ENCODE data around the gene RASL10A. TPM values are rescaled to one million over a fixed set of nuclear protein-coding genes. Genes with fewer than 3 reads are reported as not detected.

RASL10A gene
- total RNA-seq: not detected in 2 replicates

DNA sequence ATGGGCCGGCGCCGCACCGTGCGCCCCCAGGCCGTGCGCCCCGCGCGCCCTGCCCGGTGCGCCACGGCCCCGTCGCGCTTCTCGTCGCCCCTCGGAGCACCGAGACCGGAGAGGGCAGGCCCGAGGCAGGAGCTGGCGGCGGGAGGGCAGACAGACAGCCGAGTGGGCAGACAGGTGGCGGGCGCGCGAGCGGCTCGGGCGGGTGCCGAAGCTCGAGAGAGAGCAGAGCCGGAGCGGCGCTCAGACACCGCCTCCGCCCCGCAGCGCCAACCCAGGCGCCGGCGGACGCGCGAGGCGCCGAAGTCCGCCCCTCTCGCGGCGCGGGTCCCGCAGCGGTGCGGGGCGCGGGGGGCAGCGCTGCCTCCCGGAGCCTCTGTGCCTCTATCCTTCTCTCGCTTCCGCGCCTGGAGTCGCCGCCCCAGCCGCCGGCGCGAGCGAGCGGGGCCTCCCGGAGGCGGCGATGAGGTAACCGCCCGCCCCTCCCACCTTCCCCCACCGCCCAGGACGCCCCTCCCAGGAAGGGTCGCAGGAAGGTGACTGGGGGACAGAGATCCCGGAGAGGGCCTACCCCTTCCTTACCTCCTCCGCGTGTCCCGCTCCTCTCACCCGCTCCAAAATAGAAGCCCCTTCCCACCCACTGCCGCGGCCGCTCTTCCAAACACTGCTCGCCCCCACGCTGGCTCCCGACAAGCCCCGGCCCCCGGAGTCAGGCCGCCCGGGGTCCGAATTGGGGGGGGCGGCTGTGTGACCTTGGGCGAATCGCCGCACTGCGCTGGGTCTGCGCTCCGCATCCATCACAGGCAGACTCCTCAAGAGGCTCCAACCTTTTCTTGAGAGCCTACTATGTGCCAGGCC, at the start of gene RASL10A:
RASL10A (minus strand) TSS at position 412 of the 855 bp plus-strand sequence. CDS start 451 bp downstream, outside the sequence.

DNA sequence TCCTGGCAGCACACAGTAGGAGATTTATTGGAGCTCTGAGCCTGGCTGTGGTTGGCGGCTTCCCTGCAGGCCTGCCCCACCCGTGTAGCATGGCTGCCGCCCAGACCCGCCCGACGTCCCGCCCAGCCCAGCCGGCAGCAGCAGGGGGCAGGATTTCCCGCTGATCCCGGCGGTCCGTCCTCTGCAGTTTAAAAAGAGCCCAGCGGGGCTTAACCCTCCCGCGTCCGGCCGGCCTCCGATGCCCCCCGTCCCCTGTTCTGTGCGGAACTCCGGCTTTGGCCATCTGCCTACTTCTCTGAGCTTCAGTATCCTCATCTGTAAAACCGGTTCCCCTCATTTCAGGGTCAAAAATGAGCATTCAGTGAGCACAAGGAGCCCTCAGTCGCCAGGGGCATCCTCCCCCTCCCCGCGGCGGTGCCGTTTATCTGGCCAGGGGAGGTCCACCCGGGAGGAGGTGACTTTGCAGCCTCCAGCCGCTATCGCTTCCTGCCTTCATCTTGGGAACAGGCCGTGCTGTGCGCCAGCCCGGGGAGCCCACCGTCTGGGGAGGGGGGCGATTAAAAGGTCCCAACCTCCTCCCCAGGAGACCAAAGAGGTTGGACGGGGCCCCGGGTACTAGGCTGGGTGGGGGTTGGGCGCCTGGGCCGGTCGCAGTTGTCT, 9.2 kb downstream of the RASL10A start, which contains the start of gene GAS2L1:
GAS2L1 (plus strand) TSS at position 476 of the 660 bp plus-strand sequence. CDS start 1,456 bp downstream, outside the sequence.

DNA sequence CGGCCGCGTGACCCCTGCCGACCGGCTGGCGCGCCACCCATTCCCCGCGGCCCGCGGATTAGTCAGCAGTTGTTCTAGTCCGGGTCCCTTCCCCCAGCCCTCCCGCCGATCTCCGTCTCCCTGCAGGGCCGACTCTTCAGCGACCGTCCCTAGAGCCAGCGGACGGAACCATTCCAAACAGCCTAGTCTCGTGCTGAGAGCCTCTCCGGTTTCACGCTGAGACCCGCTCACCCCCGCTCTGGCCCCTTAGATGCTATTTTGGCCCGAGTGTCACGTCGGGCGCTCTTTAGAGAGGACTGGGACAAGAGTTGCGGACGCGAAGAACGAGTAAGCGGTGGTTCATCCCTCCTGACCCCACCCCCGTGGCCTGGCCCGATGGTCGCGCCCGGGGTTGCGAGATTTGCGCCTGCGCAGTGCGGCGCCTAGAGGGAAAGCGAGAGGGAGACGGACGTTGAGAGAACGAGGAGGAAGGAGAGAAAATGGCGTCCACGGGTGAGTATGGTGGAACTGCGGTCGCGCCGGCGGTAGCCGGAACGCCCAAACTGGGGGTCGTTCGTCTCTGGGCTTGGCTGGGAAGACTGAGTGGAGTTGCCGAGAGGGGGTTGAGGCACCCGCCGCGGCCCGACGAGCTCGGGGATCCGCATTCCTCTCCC, 47.5 kb downstream of the RASL10A start, which contains the start of the genes EWSR1 and RHBDD3:
EWSR1 (plus strand) TSS at position 411 of the 653 bp plus-strand sequence; CDS start at position 480, 69 bp downstream.
RHBDD3 (minus strand) TSS at position 124 of the 653 bp plus-strand sequence. CDS start 2,355 bp downstream, outside the sequence.

Other genes with a start within 250 kb of the RASL10A start
- 8.9 and 9.4 TPM in 2 replicates for gene KREMEN1, start 242.7 kb downstream of the RASL10A start, total RNA-seq
- gene EMID1, start 109.8 kb downstream of the RASL10A start, total RNA-seq: 0.56 and 1.8 TPM in 2 replicates
- gene RHBDD3, start 47.7 kb downstream of the RASL10A start, total RNA-seq: 25.6 and 25.7 TPM in 2 replicates
- 77.2 and 90.8 TPM in 2 replicates for gene EWSR1, start 47.4 kb downstream of the RASL10A start, total RNA-seq
- gene GAS2L1, start 9.0 kb downstream of the RASL10A start, total RNA-seq: 16.2 and 16.6 TPM in 2 replicates
- 31.1 and 32.0 TPM in 2 replicates for gene AP1B1, start 72.9 kb upstream of the RASL10A start, total RNA-seq
- gene RFPL1, start 122.9 kb upstream of the RASL10A start, total RNA-seq: not detected in 2 replicates
- gene NEFH, start 164.5 kb upstream of the RASL10A start, total RNA-seq: 0.94 and 1.7 TPM in 2 replicates
- 21.8 and 25.4 TPM in 2 replicates for gene THOC5, start 238.1 kb upstream of the RASL10A start, total RNA-seq

Data from cardiac ventricle fibroblast (primary cell).